Stimulated activated CD8-positive, alpha-beta memory T cell treated with anti-CD3 and anti-CD28 coated beads, Interleukin-7, amount 100 ng/mL, for 24 hours (primary cell): ENCODE data around the gene NBEA.

Experiments used
- DNase-seq: peaks from one replicate; pipeline ENCODE4 v3.0.0-alpha.2; 2020; ENCODE audit warnings: low read depth

The NBEA gene

DNA sequence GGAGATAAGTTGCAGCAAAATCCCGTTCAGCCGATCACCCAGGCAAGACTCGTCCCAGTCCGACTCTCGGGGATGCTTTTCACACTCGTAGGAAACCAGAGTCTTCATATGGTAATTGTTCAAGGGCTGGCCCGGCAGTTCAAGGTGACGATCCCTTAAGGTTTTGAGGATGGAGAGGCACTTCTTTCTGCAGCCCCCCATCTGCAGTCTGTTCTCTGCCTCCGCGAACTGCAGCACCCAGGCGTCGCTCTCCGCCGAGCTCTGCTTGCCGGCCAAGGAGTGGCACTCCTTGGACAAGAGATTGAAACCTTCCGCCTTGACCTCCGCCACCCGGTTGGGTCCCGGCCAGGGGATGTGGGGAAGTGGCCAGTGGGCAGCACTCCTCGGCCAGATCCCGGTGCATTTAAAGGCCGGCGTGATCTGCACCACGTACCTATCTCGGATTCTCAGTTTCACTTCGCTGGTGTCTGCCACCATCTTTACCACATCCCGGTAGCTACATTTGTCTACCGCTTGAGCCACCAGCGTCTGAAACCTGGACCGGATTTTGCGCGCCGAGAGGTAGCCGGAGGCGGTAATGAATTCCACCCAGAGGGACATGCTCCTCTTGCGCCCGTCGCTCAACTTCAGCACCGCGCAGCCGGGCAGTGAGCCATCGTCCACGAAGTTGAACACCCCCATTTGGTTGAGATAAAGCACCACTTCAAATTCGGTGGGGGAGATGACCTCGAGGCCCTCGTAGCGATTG, 533.3 kb downstream of the NBEA start:
- DNase-seq = no peak

DNA sequence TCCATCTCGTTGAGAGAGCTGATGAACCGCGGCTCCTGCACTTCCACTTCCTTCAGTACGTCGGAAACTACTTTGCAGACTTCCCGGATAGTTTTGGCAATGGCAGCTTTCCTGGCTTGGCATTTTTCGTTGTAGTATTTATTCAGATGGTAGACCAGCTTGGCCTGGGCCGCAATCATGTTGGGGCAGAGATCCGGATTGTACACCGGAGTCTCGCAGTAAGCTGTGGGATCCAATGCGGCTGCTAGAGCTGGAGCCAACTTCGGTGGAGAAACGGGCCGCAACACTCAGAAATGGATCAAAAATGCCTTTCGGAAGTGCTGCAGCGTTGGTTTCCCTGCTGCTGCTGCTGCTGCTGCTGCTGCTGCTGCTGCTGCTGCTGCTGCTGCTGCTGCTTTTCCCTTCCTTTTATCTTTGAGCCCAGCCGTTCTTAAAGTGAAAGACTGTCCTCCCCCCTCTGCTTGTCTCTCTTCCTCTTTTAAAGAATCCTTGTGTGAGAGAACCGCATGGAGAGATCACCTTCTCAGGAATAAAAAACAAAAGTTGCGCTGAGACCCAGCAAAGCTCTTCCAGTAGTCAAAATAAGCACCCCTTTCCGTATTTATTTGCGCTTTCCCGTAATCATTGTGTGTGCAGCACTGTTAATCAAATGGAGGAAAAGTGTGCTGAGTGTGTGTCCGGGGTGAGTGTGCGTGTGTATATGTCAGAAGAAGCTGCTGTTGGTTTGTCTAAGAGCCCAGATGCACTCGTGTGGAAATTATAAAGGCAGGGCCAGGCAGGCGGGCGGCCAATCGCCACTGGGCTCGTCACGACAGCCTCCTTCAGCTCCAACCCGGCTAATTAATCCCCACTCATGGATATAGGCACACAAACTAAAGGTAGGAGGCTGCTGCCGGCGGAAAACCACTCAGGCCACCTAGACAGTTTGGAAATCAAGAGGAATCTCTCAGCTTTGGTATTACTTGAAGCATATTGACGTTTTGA, 534.2 kb downstream of the NBEA start, which contains the start of gene MAB21L1:
TSS of gene MAB21L1 (minus strand) at position 730 of the 984 bp plus-strand sequence. CDS start at position 179, 551 bp downstream.
- no peak for DNase-seq

DNA sequence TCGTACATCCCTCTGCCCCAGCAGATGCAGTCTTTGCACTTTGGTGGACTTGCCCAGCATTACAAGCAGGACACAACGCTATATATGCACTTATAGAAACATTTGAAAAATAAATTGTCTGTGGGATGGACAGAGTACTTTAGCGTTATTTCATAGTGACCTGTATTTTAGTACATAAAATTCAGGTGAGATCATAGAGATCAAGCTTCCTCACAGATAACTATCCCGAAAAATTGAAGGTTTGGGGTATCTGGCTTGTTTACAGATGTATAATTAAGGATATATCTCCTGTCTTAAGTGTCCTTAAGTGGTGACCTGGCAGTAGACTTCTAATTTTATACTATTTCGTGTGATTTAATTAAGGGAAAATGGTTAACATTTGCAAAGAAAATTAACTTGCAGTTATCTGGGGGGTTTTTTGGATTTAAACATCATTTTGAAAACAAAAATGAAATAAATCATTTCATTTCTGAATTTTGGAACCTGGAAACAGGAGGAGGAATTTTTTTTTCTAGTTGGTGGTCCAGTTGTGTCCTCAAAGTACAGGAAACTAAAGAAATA, 535.4 kb downstream of the NBEA start:
- DNase-seq = no peak

DNA sequence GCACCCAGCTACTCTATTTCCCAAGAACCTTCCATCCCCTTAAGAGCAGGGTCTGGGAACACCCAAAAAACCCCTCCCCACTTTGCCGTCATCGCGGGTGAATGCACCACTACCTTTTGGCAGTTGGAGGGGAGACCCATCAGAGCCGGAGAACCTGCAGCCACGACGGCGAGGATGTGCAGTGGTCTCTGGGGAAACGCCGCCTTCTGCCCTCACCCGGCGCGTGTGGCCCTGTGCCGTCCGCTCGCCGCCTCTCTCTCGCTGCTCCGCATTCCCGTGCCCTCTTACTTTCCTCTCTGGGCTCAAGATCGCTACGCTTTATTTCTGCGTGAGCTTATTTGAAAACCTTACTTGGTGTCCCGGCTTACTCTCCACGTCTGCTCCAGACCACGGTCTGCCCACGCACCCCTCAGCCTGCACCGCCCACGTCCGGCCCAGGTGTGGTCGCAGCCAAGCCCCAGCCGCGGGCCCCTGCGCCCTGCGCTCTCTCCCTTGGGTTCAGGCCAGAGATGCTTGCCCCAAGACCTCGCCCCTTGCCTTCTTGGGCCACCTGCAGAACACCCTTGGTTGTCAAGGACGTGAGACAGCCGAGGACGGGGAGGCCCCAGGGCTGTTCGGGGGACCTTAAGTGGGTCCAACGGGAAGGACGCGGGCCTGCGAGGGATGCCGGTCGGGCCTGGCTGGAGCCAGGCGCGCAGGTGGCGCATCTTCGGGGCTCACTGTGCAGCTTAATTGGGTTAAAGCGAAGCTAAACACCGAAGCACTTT, 536.4 kb downstream of the NBEA start:
- no peak for DNase-seq

- DNase-seq = no peak
Measured at GRCh38 chr13:35479038-35479492, 537.0 kb downstream of the NBEA start.

GRCh38 chr13:35479706-35480105, 537.6 kb downstream of the NBEA start:
- DNase-seq = no peak

DNA sequence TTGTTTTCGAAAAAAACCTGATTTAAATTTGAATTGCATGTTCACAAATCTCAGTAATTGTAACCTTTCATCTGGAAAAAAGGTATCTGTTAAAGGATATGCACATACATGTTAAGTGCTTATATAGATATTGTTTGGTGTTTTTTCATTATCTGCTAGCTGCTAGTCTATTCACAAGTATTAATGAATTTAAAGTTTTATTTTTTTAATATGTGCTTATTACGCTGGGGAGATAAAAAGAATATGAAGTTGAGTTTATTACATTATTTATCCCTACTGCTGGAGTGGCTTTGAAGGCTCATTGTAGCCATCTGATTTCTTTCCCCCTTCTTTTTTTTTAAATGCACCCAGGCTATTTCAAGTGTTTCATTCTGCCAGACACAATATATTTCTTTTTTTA, 538.3 kb downstream of the NBEA start:
- DNase-seq = no peak

- no peak for DNase-seq
Measured at GRCh38 chr13:35481777-35482176, 539.7 kb downstream of the NBEA start.

- no peak for DNase-seq
Measured at GRCh38 chr13:35482527-35482926, 540.5 kb downstream of the NBEA start.

GRCh38 chr13:35483761-35484160, 541.7 kb downstream of the NBEA start:
- DNase-seq = no peak

DNA sequence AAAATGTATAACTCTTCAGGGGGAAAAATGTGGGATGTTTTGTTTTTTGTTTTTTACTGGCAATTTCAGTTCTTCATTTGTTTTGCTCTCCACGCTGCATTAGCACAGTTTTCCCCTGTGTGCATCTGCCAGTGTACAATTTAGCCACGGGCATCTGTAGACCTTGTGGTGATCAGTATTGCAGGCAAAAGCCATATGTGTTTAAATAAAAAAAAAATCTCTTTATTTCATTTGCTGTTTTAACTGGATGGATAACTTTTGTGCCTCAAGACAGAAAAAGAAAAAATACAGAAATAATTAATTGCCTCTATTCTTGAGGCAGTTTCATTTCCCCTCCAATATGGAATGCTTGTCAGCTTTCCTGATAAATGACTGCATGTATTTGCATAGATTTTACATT, 542.3 kb downstream of the NBEA start:
- no peak for DNase-seq

DNA sequence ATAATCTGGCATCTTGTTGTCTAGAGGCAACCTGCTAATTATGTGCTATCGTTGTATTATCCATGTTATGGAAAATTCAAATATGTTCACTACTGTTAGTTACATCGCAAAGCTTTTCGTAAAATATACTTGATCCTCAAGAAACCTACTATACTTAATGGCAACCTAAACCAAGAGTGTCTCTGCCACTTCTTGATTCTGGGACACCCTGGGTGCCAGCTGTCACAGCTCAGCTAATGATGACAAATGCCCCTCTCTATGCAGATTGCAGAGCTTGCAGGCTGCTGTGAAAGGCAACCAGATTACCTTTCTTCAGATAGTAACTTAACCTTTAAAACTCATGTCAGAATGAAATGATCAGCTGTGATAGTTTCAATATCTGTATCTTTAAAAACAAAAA, 543.4 kb downstream of the NBEA start:
- no peak for DNase-seq

DNA sequence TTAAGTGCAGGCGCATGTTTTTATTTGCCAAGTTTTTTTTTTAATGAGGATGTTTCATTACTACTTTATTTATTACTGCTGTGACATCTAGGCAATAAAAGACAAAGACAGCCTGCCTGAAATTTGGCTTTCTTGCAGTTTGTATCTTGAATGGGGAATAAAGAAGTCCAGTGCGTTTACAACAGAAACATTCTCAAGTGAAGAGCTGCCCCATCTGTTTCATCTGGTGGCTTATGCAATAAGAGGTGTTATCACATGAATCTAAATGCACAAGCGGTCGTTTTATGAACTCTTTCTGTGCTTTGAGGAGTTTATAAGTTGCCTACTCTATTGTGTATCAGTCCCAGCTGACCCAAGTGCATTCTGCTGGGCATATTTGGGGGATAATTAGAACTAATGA, 547.0 kb downstream of the NBEA start:
- no peak for DNase-seq

DNA sequence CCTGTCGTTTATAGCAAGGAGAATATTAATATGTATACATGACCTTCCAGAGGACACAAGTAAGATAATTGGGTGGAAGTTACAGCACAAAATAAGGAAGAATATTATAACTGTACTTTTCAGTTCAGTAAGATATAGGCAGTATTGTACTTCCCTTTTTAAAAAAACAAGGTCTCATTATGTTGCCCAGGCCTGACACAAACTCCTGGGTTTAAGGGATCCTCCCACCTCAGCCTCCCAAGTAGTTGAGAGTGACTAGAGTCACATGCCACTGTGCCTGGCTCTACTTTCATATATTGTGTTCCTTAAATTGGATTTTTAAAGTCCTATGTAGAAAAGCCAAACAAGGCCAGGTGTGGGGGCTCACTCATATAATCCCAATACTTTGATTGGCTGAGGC, 553.9 kb downstream of the NBEA start:
- DNase-seq = no peak

- no peak for DNase-seq
Measured at GRCh38 chr13:35496761-35497386, 554.8 kb downstream of the NBEA start.

- no peak for DNase-seq
Measured at GRCh38 chr13:35498231-35498630, 556.2 kb downstream of the NBEA start.

DNA sequence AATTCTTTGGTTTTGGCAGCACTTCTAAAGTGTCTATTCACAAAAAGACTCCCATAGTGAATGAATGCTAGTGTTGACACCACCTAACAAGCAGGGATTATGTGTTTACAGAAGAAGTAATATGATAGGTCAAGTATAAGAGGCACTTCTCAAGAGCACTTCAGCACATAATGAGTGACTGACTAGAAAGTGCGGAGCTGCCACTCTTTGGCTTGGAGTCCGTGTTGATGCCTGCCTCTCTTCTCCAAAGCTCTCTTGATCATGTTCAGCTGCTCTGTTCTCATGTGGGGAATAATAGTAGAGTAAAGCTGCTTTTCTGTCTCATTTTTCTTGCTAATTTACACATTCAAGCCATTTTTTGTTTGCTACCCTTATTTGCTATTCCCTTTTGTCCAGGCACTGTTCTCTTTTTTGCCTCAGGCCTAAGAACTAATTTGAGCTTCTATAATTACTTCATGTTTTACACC, 557.2 kb downstream of the NBEA start:
- no peak for DNase-seq

- DNase-seq = no peak
Measured at GRCh38 chr13:35499676-35500075, 557.6 kb downstream of the NBEA start.

GRCh38 chr13:35500144-35500543, 558.1 kb downstream of the NBEA start:
- no peak for DNase-seq

DNA sequence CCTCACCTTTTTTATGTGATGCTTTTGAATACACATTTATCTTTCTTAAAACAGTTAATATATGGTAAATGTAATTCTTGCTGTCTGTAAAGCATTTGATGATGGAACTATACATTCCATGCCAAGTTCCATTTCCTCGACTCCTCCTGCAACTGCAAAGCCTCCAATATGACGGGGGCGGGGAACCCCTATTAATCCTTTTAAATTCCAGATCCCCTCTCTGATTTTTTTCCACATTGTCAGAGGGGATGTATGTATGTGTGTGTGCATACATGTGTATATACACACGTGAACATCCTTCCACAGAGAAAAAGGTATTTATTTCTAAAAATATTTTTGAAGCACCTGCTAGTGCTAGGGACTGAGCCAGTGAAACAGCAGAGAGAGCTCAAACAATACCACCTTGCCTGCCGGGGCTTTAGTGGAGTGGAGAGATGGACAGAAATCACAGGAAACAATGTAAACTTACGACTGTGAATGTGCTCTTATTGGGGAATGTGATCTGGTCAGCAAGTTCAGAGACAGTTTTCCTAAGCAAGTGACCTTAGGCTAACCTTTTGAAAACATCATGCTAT, 559.7 kb downstream of the NBEA start:
- DNase-seq = no peak

DNA sequence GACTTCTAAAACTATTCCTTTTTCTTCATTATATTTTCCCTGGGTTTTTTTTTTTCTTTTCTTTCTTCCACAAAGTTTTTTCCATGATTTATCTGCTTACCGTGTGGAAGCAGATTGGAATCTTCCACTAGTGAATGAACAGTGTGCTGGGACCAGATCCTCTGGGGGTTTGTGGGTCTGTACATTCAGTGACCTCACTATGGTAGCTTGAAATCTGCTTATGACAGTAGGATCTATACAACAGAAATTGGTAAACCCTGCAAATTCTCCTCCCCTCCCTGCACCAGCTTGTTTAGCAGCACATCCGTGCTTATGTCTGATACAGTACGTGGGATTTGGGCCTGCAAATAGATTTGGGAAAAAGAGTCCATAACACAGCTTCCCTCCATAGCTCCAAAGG, 560.4 kb downstream of the NBEA start:
- DNase-seq = no peak
